Duodenal mucosa (tissue), 2 donors: ENCODE results near the gene ZNF287.
A peak's percentile ranks its signal among the peaks of the same experiment; 100 is the strongest.

Experiments used
- H3K27ac ChIP-seq: one replicate; pipeline ENCODE4 v1.7.0; 2013; ENCODE audit warnings: low read depth, low read length
- H3K27me3 ChIP-seq, 2 donors: one replicate each; pipeline ENCODE4 v1.7.0; 2013; ENCODE audit warnings: low read length in 2 of 2, control low read depth in 1 of 2; ENCODE audit not compliant: insufficient read depth in 2 of 2, control insufficient read depth in 1 of 2
- H3K36me3 ChIP-seq, 2 donors: one replicate each; pipeline ENCODE4 v1.7.0; 2013; ENCODE audit warnings: low read length in 2 of 2, control low read depth in 1 of 2; ENCODE audit not compliant: insufficient read depth in 2 of 2, control insufficient read depth in 1 of 2
- H3K4me1 ChIP-seq, 2 donors: one replicate each; pipeline ENCODE4 v1.7.0; 2013; ENCODE audit warnings: low read length in 2 of 2, control low read depth in 1 of 2; ENCODE audit not compliant: insufficient read depth in 2 of 2, control insufficient read depth in 1 of 2
- H3K4me3 ChIP-seq, 2 donors: one replicate each; pipeline ENCODE4 v1.7.0; 2013; ENCODE audit warnings: low read length in 2 of 2, low read depth in 1 of 2
- H3K9ac ChIP-seq, 2 donors: one replicate each; pipeline ENCODE4 v1.7.0; 2013; ENCODE audit warnings: low read length in 2 of 2, low read depth in 1 of 2
- H3K9me3 ChIP-seq, 2 donors: one replicate each; pipeline ENCODE4 v1.7.0; 2013; ENCODE audit warnings: low read length in 2 of 2, control low read depth in 1 of 2; ENCODE audit not compliant: control insufficient read depth in 1 of 2

ZNF287 gene

DNA sequence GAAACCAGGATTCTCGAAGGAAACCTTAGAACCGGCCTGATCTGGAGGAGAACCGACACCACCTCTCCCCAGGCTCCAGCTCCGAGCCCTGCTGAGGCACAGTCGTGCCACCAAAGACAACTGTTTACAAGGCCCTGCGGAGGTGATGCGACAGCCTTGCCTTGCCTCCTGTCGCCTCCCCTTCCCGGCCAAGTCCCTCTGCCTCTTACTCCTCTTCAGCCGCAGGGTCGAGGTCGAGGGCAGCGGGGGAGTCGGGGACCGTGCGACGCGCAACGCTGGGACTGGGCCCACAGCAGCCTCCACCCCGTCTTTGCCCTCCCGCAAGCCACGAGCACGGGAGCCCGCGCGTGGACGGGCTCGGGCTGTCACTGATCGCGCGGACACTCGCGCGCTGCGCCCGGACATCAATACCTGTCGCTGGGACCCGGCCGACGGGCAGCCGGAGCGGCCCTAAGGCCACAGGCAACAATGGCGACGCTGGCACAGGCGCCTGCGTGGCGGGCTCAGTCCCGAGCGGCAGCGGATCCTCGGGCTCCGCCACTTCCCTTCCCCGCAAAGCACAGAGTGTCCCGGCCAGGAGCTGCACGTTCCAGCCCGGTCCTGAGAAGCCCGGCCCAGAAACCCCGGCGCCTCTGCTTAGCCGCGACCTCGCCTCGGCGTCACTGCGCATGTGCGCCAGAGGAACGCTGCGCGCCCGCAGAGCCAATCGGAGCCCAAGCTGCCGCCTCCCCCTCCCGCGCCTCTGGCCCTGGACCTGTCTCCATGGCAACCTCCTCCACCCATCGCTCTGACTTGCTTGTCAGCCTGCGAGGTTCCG, at the start of gene ZNF287:
ZNF287 (minus strand) TSS at position 664 of the 817 bp plus-strand sequence. CDS start 1,473 bp downstream, outside the sequence.
- Histone ChIP-seq H3K27ac (no peak within 1 kb of the TSS), H3K4me1 (peaks cover 0 to 8% of the 10 kb centered on the region in 2 donors), H3K36me3 (peaks cover 0 to 4% of the 10 kb centered on the region in 2 donors), H3K4me3 (peak within 1 kb of the TSS; percentile 81 to 88), H3K9me3 (no peaks in the 10 kb centered on the region), H3K9ac (peak within 1 kb of the TSS in 1 of 2 donors; percentile 65), H3K27me3 (peaks cover 0 to 2% of the 10 kb centered on the region in 2 donors)

DNA sequence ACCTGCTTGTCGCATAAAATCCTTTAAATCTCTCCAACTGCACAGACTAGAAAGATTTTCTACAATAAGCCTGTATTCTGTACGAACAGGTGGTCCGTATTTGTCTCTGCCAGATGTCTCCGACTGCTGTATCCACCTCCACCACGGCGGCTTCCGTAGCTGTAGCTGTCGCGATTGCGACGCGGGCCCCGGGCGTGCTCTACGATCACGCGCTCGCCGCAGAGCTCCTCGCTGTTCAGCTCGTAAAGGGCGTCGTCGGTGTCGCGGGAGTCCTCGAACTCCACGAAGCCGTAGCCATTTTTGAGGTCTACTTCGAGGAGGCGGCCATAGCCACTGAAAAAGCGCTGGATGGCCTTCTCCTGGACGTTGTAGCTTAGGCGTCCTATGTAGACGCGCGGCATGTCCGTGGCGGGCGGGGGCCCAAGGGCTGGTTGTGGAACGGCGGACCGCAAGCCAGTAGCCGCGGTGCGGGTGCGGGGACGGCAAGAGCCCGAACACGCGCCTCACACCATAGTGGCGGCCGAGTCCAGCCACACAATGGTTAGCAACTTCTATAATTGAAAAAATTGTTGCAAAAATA, 48.6 kb upstream of the ZNF287 start:
- Histone ChIP-seq H3K36me3 (peaks cover 0 to 3% of the 10 kb centered on the region in 2 donors), H3K9ac (no peak overlapping the region), H3K27ac (no peak overlapping the region), H3K4me1 (no peaks in the 10 kb centered on the region), H3K27me3 (no peaks in the 10 kb centered on the region), H3K9me3 (peaks cover 49 to 56% of the 10 kb centered on the region in 2 donors), H3K4me3 (no peak overlapping the region)

DNA sequence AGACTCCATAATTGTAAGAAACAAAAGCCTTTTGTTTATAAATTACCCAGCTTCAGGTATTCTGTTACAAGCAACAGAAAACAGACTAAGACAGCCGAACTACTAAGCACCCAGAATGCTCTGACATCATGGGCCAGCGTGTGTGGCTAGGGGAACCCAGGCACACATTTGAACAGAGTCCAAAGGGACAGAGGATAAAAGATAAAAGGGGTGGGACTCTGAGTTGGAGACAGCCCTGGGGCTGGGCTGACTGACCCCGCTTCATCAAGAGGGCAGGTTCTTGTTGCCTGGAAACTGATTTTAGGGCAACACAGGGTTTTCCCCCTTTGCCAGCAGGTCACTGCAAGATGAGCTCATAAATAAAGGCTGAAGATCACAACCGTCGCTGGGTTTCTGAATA, 30.5 kb upstream of the ZNF287 start:
- Histone ChIP-seq H3K9ac (no peak overlapping the region), H3K27me3 (no peaks in the 10 kb centered on the region), H3K36me3 (no peaks in the 10 kb centered on the region), H3K4me1 (no peaks in the 10 kb centered on the region), H3K4me3 (no peak overlapping the region), H3K27ac (no peak overlapping the region), H3K9me3 (peaks cover 0 to 7% of the 10 kb centered on the region in 2 donors)

GRCh38 chr17:16593356-16594102, 24.5 kb upstream of the ZNF287 start:
- Histone ChIP-seq H3K9ac (no peak overlapping the region), H3K27me3 (peaks cover 2 to 3% of the 10 kb centered on the region in 2 donors), H3K27ac (no peak overlapping the region), H3K4me1 (no peaks in the 10 kb centered on the region), H3K9me3 (no peaks in the 10 kb centered on the region), H3K36me3 (no peaks in the 10 kb centered on the region), H3K4me3 (no peak overlapping the region)

DNA sequence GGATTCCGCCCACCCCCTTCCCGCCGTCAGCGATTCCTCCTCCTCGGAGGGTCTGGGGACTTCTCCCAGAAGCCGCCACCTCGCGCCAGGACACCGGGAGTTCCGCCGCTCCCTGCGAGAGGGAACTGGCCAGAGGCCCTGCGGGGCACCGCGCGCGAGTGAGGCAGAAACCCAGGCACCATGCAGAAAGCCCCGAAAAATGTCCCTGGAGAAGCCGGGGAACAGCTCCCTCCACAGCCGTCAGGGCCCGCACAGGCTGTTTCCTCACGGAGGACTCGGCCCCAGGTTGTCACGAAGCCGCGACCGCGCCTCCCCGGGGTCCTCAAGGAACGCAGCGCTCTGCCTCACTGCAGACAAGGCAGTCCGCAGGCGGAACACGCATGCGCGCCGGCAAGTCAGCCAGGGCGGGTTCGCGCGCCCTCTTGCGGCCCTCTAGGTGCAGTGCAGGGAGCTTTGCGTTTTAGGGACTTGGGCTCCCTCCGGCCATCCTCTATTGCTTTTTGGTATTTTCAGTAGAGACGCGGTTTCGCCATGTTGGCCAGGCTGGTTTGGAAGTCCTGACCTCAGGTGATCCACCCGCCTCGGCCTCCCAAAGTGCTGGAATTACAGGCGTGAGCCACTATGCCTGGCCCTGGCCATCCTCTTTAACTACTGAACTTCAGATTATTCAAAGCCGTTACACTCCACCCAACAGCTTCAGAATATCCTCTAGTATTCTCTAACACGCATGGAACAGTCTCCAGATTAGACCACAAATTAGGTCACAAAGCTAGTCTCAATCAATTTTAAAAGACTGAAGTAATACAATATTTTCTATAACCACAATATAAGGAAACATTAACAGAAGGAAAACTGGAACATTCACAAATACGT, 20.3 kb upstream of the ZNF287 start:
- Histone ChIP-seq H3K9me3 (no peaks in the 10 kb centered on the region), H3K9ac (peak overlapping the region; percentile 31 to 49), H3K27ac (no peak overlapping the region), H3K4me1 (peaks cover 3 to 4% of the 10 kb centered on the region in 2 donors), H3K27me3 (peaks cover 9 to 12% of the 10 kb centered on the region in 2 donors), H3K4me3 (peak overlapping the region; percentile 53 to 68), H3K36me3 (no peaks in the 10 kb centered on the region)

- Histone ChIP-seq H3K9ac (no peak overlapping the region), H3K4me1 (peaks cover 7 to 8% of the 10 kb centered on the region in 2 donors), H3K27me3 (peaks cover 9 to 18% of the 10 kb centered on the region in 2 donors), H3K36me3 (no peaks in the 10 kb centered on the region), H3K27ac (no peak overlapping the region), H3K4me3 (no peak overlapping the region), H3K9me3 (no peaks in the 10 kb centered on the region)
These were observed 16.8 kb upstream of the ZNF287 start for GRCh38 chr17:16585796-16586195.

GRCh38 chr17:16584273-16584995, 15.4 kb upstream of the ZNF287 start:
- Histone ChIP-seq H3K9me3 (no peaks in the 10 kb centered on the region), H3K27ac (no peak overlapping the region), H3K27me3 (peaks cover 9 to 18% of the 10 kb centered on the region in 2 donors), H3K36me3 (no peaks in the 10 kb centered on the region), H3K9ac (peak overlapping the region in 1 of 2 donors; percentile 70), H3K4me1 (peaks cover 7 to 8% of the 10 kb centered on the region in 2 donors), H3K4me3 (peak overlapping the region; percentile 70 to 79)

- Histone ChIP-seq H3K9ac (no peak overlapping the region), H3K27ac (no peak overlapping the region)
These were observed 14.8 kb upstream of the ZNF287 start for GRCh38 chr17:16583781-16584180.

DNA sequence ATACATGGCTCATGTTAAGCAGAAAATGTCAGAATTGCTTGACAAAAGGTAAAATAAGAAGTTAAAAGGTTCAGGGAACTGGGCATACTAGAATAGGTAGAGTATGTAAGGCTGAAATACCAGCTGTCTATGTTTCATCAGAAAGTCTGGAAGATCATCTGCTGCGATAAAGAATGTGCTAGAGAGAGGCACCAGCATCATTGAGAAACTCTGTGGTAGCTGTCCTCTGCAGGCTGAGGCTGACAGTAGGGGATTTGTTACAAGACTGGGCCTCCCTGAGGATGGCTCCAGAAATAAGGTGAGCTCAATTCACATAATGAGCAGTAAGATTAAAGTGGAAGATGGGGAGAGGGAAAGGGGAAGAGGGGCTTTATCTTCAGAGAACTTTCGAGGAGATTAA, 4.5 kb upstream of the ZNF287 start:
- peaks cover 0 to 2% of the 10 kb centered on the region in 2 donors for H3K27me3 ChIP-seq
- H3K9me3 ChIP-seq: no peaks in the 10 kb centered on the region
- no peak overlapping the region for H3K4me3 ChIP-seq
- H3K36me3 ChIP-seq: no peaks in the 10 kb centered on the region
- no peak overlapping the region for H3K27ac ChIP-seq
- no peak overlapping the region for H3K9ac ChIP-seq
- H3K4me1 ChIP-seq: peaks cover 0 to 5% of the 10 kb centered on the region in 2 donors

More at GRCh38 chr17:16583781-16584180, 14.8 kb upstream of the ZNF287 start:
- peaks cover 7 to 8% of the 10 kb centered on the region in 2 donors for H3K4me1 ChIP-seq
- H3K27me3 ChIP-seq: peaks cover 9 to 18% of the 10 kb centered on the region in 2 donors
- no peaks in the 10 kb centered on the region for H3K36me3 ChIP-seq
- no peaks in the 10 kb centered on the region for H3K9me3 ChIP-seq
- peak overlapping the region; percentile 70 to 79 for H3K4me3 ChIP-seq
